Neuronal stem cell (in vitro differentiated cells): ENCODE results near the gene SNRNP70.

Experiments used
- DNase-seq: peaks from one replicate; pipeline ENCODE4 v3.0.0-alpha.2; 2013; ENCODE audit warnings: low spot score
- H2AFZ ChIP-seq: one replicate; pipeline ENCODE4 v1.6.1; 2013; ENCODE audit warnings: mild to moderate bottlenecking, low read length, inconsistent platforms
- H2AK5ac ChIP-seq: 2 replicates; pipeline ENCODE4 v1.6.1; 2013; ENCODE audit warnings: low read depth, mild to moderate bottlenecking, inconsistent platforms, low read length, moderate library complexity, mixed read lengths
- H2BK120ac ChIP-seq: 2 replicates; pipeline ENCODE4 v1.6.1; 2013; ENCODE audit warnings: low read depth, mild to moderate bottlenecking, inconsistent platforms, low read length, moderate library complexity, mixed read lengths
- H2BK12ac ChIP-seq: one replicate; pipeline ENCODE4 v1.6.1; 2013; ENCODE audit warnings: low read length, inconsistent platforms
- H2BK15ac ChIP-seq: 2 replicates; pipeline ENCODE4 v1.6.1; 2013; ENCODE audit warnings: mild to moderate bottlenecking, low read length, inconsistent platforms, mixed read lengths
- H2BK5ac ChIP-seq: one replicate; pipeline ENCODE4 v1.6.1; 2013; ENCODE audit warnings: inconsistent platforms, mild to moderate bottlenecking, low read length, moderate library complexity
- H3K14ac ChIP-seq: one replicate; pipeline ENCODE4 v1.6.1; 2013; ENCODE audit warnings: low read length, inconsistent platforms
- H3K18ac ChIP-seq: 2 replicates; pipeline ENCODE4 v1.6.1; 2013; ENCODE audit warnings: low read length, inconsistent platforms
- H3K23ac ChIP-seq: 2 replicates; pipeline ENCODE4 v1.6.1; 2013; ENCODE audit warnings: low read depth, mild to moderate bottlenecking, mixed read lengths, low read length, inconsistent platforms; ENCODE audit not compliant: poor library complexity
- H3K27ac ChIP-seq: replicated peaks from 3 replicates; pipeline ENCODE4 v1.5.1; 2013; ENCODE audit warnings: low read length, inconsistent platforms
- H3K27me3 ChIP-seq, 3 experiments: 2 replicates each; pipeline ENCODE4 v1.6.1; 2013; ENCODE audit warnings: low read length in 3 of 3, mild to moderate bottlenecking in 2 of 3, inconsistent platforms in 1 of 3, low read depth in 1 of 3, mixed read lengths in 1 of 3, moderate library complexity in 1 of 3; ENCODE audit not compliant: control insufficient read depth in 3 of 3, insufficient read depth in 3 of 3
- H3K36me3 ChIP-seq, 2 donors: replicated peaks in 1 of 2; 2 replicates each; pipeline ENCODE4 v1.6.1; 2013; ENCODE audit warnings: low read length in 2 of 2; ENCODE audit not compliant: control insufficient read depth in 2 of 2, insufficient read depth in 2 of 2
- H3K4ac ChIP-seq: 2 replicates; pipeline ENCODE4 v1.6.1; 2013; ENCODE audit warnings: inconsistent platforms, mild to moderate bottlenecking, low read length, moderate library complexity
- H3K4me1 ChIP-seq, 2 donors: 1 replicate in 1 of 2; 2 replicates in 1 of 2; pipeline ENCODE4 v1.6.1; 2013; ENCODE audit warnings: low read length in 2 of 2, low read depth in 1 of 2; ENCODE audit not compliant: control insufficient read depth in 2 of 2, insufficient read depth in 1 of 2
- H3K4me2 ChIP-seq: one replicate; pipeline ENCODE4 v1.6.1; 2013; ENCODE audit warnings: mild to moderate bottlenecking, low read length, inconsistent platforms; ENCODE audit not compliant: insufficient read depth, poor library complexity, severe bottlenecking
- H3K4me3 ChIP-seq, 2 donors: 2 replicates each; pipeline ENCODE4 v1.5.1; 2013; ENCODE audit warnings: low read length in 2 of 2, mild to moderate bottlenecking in 2 of 2, inconsistent platforms in 1 of 2, moderate library complexity in 1 of 2
- H3K79me1 ChIP-seq: one replicate; pipeline ENCODE4 v1.6.1; 2013; ENCODE audit warnings: low read depth, mild to moderate bottlenecking, inconsistent platforms, low read length, moderate library complexity
- H3K9ac ChIP-seq: one replicate; pipeline ENCODE4 v1.6.1; 2013; ENCODE audit warnings: mild to moderate bottlenecking, low read depth, low read length, inconsistent platforms; ENCODE audit not compliant: poor library complexity
- H3K9me3 ChIP-seq, 2 donors: replicated peaks in 1 of 2; 2 replicates each; pipeline versions ENCODE3 to v1.6.1; 2013; ENCODE audit warnings: low read length in 2 of 2, mild to moderate bottlenecking in 2 of 2, inconsistent platforms in 1 of 2, low read depth in 1 of 2, mixed read lengths in 1 of 2, moderate library complexity in 1 of 2; ENCODE audit not compliant: control insufficient read depth in 2 of 2, insufficient read depth in 1 of 2
- H4K8ac ChIP-seq: one replicate; pipeline ENCODE4 v1.6.1; 2013; ENCODE audit warnings: low read depth, mild to moderate bottlenecking, inconsistent platforms, low read length, moderate library complexity
- H4K91ac ChIP-seq: one replicate; pipeline ENCODE4 v1.6.1; 2013; ENCODE audit warnings: low read length, low read depth, mild to moderate bottlenecking, inconsistent platforms; ENCODE audit not compliant: poor library complexity
- WGBS, 2 donors: extraction: QIAGEN DNeasy Blood & Tissue Kit; methylation state at CpG; one replicate each; pipeline ENCODE4 v1.1.7; 2013; ENCODE audit warnings: missing lambda C conversion rate in 2 of 2, mixed read lengths in 1 of 2; ENCODE audit not compliant: insufficient read length in 2 of 2, insufficient replicate concordance in 1 of 2; ENCODE audit errors: extremely low coverage in 2 of 2; 5-methylcytosine and 5-hydroxymethylcytosine counted together

The SNRNP70 gene

GRCh38 chr19:49101160-49101559 lies 15.9 kb downstream of the SNRNP70 start:
- H4K91ac ChIP-seq: no peak overlapping the region
- peaks cover 13% of the 10 kb centered on the region for H3K79me1 ChIP-seq
- H3K4ac ChIP-seq: no peak overlapping the region
- peaks cover 63 to 94% of the 10 kb centered on the region in 2 donors for H3K36me3 ChIP-seq
- no peak overlapping the region for H2BK5ac ChIP-seq
- no CpG with 5 or more reads among the region's 12 CpGs for WGBS, 2 donors
- no peak for DNase-seq
- H2AK5ac ChIP-seq: no peak overlapping the region
- peak overlapping the region; percentile 56 for H3K9ac ChIP-seq
- no peaks in the 10 kb centered on the region for H3K27me3 ChIP-seq
- no peak overlapping the region for H3K14ac ChIP-seq
- H3K23ac ChIP-seq: no peak overlapping the region
- H3K4me1 ChIP-seq: no peaks in the 10 kb centered on the region
- H2BK12ac ChIP-seq: no peak overlapping the region
- H2BK120ac ChIP-seq: no peak overlapping the region
- no peak overlapping the region for H3K4me2 ChIP-seq
- H3K9me3 ChIP-seq: peaks cover 0 to 3% of the 10 kb centered on the region in 2 donors
- H3K27ac ChIP-seq: no peak overlapping the region
- H3K4me3 ChIP-seq: no peak overlapping the region
- no peak overlapping the region for H2AFZ ChIP-seq
- H4K8ac ChIP-seq: no peak overlapping the region
- no peak overlapping the region for H3K18ac ChIP-seq
- no peak overlapping the region for H2BK15ac ChIP-seq

- no peak overlapping the region for H3K23ac ChIP-seq
- peaks cover 17% of the 10 kb centered on the region for H3K79me1 ChIP-seq
- H3K4me1 ChIP-seq: no peaks in the 10 kb centered on the region
- H2AFZ ChIP-seq: no peak overlapping the region
- no peak overlapping the region for H3K14ac ChIP-seq
- no peaks in the 10 kb centered on the region for H3K27me3 ChIP-seq
- no peak for DNase-seq
- no peak overlapping the region for H3K27ac ChIP-seq
- H2BK15ac ChIP-seq: no peak overlapping the region
- no peak overlapping the region for H2BK5ac ChIP-seq
- H3K9me3 ChIP-seq: peaks cover 0 to 3% of the 10 kb centered on the region in 2 donors
- H2BK12ac ChIP-seq: no peak overlapping the region
- no peak overlapping the region for H3K4me3 ChIP-seq
- no CpG with 5 or more reads among the region's 12 CpGs for WGBS, 2 donors
- H3K18ac ChIP-seq: no peak overlapping the region
- H3K9ac ChIP-seq: no peak overlapping the region
- H4K8ac ChIP-seq: no peak overlapping the region
- no peak overlapping the region for H4K91ac ChIP-seq
- no peak overlapping the region for H3K4me2 ChIP-seq
- H2BK120ac ChIP-seq: no peak overlapping the region
- peaks cover 67 to 94% of the 10 kb centered on the region in 2 donors for H3K36me3 ChIP-seq
- H2AK5ac ChIP-seq: no peak overlapping the region
- H3K4ac ChIP-seq: no peak overlapping the region
Measured at GRCh38 chr19:49102303-49102702, 17.1 kb downstream of the SNRNP70 start.

- H3K36me3 ChIP-seq: peaks cover 67 to 94% of the 10 kb centered on the region in 2 donors
- no peaks in the 10 kb centered on the region for H3K4me1 ChIP-seq
Measured at GRCh38 chr19:49103331-49104085, 18.3 kb downstream of the SNRNP70 start.

GRCh38 chr19:49104229-49104864 lies 19.1 kb downstream of the SNRNP70 start:
- Histone ChIP-seq H2BK120ac (no peak overlapping the region), H4K8ac (no peak overlapping the region), H3K27ac (no peak overlapping the region), H3K4me3 (no peak overlapping the region), H3K79me1 (peaks cover 14% of the 10 kb centered on the region), H2AK5ac (no peak overlapping the region), H3K9ac (no peak overlapping the region), H3K23ac (no peak overlapping the region), H3K9me3 (peaks cover 0 to 3% of the 10 kb centered on the region in 2 donors), H2BK5ac (no peak overlapping the region), H3K4me1 (no peaks in the 10 kb centered on the region), H3K18ac (no peak overlapping the region), H2BK15ac (no peak overlapping the region), H3K4ac (no peak overlapping the region), H3K4me2 (no peak overlapping the region), H2AFZ (no peak overlapping the region), H4K91ac (no peak overlapping the region), H2BK12ac (no peak overlapping the region), H3K14ac (no peak overlapping the region), H3K27me3 (no peaks in the 10 kb centered on the region), H3K36me3 (peaks cover 66 to 94% of the 10 kb centered on the region in 2 donors)
- no peak for DNase-seq
- no CpG with 5 or more reads among the region's 30 CpGs for WGBS, 2 donors

More at GRCh38 chr19:49103331-49104085, 18.3 kb downstream of the SNRNP70 start:
- H3K9ac ChIP-seq: no peak overlapping the region
- no peak overlapping the region for H4K91ac ChIP-seq
- H3K4me2 ChIP-seq: no peak overlapping the region
- H3K27me3 ChIP-seq: no peaks in the 10 kb centered on the region
- H2AK5ac ChIP-seq: peak overlapping the region; percentile 36
- peaks cover 18% of the 10 kb centered on the region for H3K79me1 ChIP-seq
- no peak overlapping the region for H2BK12ac ChIP-seq
- H3K14ac ChIP-seq: no peak overlapping the region
- H2BK15ac ChIP-seq: no peak overlapping the region
- H3K23ac ChIP-seq: no peak overlapping the region
- H4K8ac ChIP-seq: no peak overlapping the region
- no CpG with 5 or more reads among the region's 33 CpGs for WGBS, 2 donors
- no peak overlapping the region for H3K4ac ChIP-seq
- no peak overlapping the region for H2AFZ ChIP-seq
- no peak overlapping the region for H3K4me3 ChIP-seq
- no peak overlapping the region for H2BK5ac ChIP-seq
- DNase-seq: no peak
- peaks cover 0 to 3% of the 10 kb centered on the region in 2 donors for H3K9me3 ChIP-seq
- H3K18ac ChIP-seq: no peak overlapping the region
- no peak overlapping the region for H2BK120ac ChIP-seq
- no peak overlapping the region for H3K27ac ChIP-seq
